Suprapubic skin (tissue), 4 donors: Measurements from ENCODE around the gene IDNK.

Experiments used
- CTCF ChIP-seq, 2 donors: fragments of 200-600 bp in 1 of 2; fragments of 450-650 bp in 1 of 2; sonication (generic) in 1 of 2; IDR thresholded peaks; one replicate each; pipeline ENCODE4 v1.5.1; 2016 to 2019; ENCODE audit warnings: antibody characterized with exemption in 2 of 2, mild to moderate bottlenecking in 1 of 2, moderate library complexity in 1 of 2
- EP300 ChIP-seq: sonication (generic); formaldehyde crosslinking; IDR thresholded peaks from one replicate; pipeline ENCODE4 v1.6.1; 2017; ENCODE audit warnings: antibody characterized with exemption
- POLR2A ChIP-seq, 2 donors: fragments of 450-650 bp; IDR thresholded peaks; one replicate each; pipeline ENCODE4 v1.6.1; 2017; ENCODE audit warnings: antibody characterized with exemption in 2 of 2, mild to moderate bottlenecking in 2 of 2, moderate library complexity in 2 of 2
- POLR2AphosphoS5 ChIP-seq, 3 donors: sonication (generic); formaldehyde crosslinking; IDR thresholded peaks; one replicate each; pipeline ENCODE4 v1.6.1; 2017; ENCODE audit warnings: antibody characterized with exemption in 3 of 3

- TF ChIP-seq CTCF (IDR thresholded peaks at IDR 0.05) (no peak), POLR2A (IDR thresholded peaks at IDR 0.05) (no peak), EP300 (no peak), POLR2AphosphoS5 (IDR thresholded peaks at IDR 0.05) (no peak)
Measured at GRCh38 chr9:83662933-83663332, 40.0 kb downstream of the IDNK start.
